AG09319 (cell line): ENCODE data around the gene KIAA0319L.

ENCODE experiments used
- DNase-seq: peaks from one replicate; pipeline ENCODE4 v3.0.0-alpha.2; 2010; ENCODE audit warnings: low read depth; ENCODE audit errors: extremely low read depth
- TF ChIP-seq, protein P1 (sequence below): IDR thresholded peaks from 2 replicates; pipeline ENCODE4 v1.5.1; 2011; ENCODE audit warnings: low read depth, mild to moderate bottlenecking, inconsistent platforms, low read length, moderate library complexity

KIAA0319L gene

GRCh38 chr1:35557118-35557610 lies at the start of gene KIAA0319L:
Gene KIAA0319L, minus strand, starts transcription at chr1:35557403. Its CDS starts 2,912 bp downstream, at chr1:35554491.
- TF ChIP-seq, protein P1, sequence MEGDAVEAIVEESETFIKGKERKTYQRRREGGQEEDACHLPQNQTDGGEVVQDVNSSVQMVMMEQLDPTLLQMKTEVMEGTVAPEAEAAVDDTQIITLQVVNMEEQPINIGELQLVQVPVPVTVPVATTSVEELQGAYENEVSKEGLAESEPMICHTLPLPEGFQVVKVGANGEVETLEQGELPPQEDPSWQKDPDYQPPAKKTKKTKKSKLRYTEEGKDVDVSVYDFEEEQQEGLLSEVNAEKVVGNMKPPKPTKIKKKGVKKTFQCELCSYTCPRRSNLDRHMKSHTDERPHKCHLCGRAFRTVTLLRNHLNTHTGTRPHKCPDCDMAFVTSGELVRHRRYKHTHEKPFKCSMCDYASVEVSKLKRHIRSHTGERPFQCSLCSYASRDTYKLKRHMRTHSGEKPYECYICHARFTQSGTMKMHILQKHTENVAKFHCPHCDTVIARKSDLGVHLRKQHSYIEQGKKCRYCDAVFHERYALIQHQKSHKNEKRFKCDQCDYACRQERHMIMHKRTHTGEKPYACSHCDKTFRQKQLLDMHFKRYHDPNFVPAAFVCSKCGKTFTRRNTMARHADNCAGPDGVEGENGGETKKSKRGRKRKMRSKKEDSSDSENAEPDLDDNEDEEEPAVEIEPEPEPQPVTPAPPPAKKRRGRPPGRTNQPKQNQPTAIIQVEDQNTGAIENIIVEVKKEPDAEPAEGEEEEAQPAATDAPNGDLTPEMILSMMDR: no peak
- no peak for DNase-seq

- DNase-seq: no peak
- TF ChIP-seq, protein P1: no peak
These were observed 48.6 kb upstream of the KIAA0319L start for GRCh38 chr1:35605867-35606182.

DNA sequence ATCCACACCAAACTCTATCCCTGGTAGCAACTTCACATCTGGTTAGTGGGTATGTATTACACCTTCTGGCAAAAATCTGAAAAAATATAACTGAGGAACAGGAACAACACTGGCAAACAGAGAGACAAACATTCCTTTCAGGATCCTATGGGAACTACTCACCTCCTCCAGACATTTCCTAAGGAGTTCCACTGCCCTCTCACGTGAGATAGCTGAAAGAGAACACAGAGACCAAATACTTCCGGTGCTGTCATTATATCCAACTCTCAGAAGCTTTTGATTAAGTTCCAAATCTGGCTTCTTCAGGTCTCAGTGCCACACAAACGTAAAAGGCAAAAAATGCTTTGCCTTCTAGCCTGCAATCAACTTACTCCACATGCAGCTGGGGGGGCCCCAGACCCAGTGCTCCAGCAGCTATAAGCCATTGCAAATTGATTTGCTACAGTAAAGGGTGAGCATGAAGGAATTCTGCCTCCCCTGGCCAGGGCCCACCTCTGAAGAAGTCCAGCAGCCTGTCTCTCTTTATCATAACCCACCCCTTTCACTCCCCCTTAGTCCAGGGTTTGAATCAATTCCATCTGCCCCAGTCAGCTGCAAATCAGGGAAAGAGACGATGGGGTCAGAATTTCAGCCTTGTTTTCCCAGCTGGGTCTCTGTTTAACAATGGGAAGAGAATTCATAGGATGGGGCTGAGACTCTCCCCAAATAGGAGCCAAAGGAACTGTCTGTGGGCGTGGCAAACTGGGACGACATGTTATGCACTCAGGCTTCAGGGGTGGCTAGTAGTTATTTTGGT lies 48.1 kb upstream of the KIAA0319L start:
- TF ChIP-seq, protein P1: no peak

DNA sequence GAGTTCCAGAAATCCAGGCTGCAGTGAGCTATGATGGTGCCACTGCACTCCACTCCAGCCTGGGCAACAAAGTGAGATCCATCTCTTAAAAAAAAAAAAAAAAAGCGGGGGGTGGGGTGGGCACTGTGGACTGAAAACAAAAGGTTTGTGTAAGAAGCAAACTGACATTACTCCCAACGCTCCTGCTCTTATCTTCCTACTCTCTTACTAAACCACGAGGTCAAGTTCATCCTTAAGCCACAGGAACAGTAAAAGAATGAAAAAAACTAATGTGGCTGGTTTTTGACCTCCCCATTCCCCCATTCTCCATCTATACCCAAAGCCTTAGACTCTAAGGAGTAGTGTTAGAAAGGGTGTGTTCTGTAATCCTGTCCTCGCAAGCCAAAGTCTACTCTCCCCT lies 46.7 kb upstream of the KIAA0319L start:
- TF ChIP-seq, protein P1: no peak
- no peak for DNase-seq

More for the DNA sequence above, 48.1 kb upstream of the KIAA0319L start:
- DNase-seq: no peak

DNA sequence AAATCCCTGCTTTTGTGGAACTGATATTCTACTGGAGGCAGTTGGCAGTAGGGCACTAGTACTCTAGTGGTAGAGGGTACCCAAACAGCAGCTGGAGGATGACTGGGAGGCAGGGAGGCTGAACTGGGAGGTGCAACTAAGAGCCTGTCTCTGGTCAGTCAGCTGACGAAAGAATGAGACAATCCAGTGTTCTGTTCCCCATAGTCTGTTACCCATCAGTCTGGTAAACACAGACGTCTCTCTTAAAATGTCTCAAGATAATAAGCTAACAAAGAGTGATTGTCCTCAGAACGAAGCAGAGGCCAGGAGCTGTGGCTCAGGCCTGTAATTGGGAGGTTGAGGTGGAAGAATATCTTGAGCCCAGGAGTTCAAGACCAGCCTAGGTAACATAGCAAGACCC lies 46.3 kb upstream of the KIAA0319L start:
- TF ChIP-seq, protein P1: no peak
- DNase-seq: no peak

GRCh38 chr1:35600593-35600992 lies 43.4 kb upstream of the KIAA0319L start:
- no peak for DNase-seq
- TF ChIP-seq, protein P1: no peak

DNA sequence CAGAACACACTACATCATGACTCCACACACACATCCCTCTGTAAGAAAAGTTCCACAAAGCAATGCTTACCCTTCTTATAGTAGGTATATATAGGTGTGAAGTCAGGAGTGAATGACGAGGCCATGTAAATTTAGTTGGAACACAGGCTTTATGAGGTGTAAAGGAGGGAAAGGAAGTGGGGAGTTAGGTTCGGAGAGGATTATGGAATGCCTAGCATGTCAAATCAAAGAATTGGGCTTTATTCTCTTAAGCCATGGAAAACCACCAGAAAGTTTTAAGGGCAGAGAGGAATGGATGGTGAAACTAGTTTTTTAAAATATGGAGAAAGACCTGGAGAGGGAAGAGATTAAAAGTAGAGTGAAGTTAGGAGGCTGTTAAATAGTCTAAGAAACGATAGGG lies 42.2 kb upstream of the KIAA0319L start:
- TF ChIP-seq, protein P1: no peak
- DNase-seq: no peak
